Mononuclear cell (primary cell): ENCODE data around the gene AK5. TPM values are rescaled to one million over a fixed set of nuclear protein-coding genes. Genes with fewer than 3 reads are reported as not detected.
"Not testable (repeated sequence)": the region's sequence is repeated elsewhere in the genome, so short reads cannot be mapped to it uniquely, and the experiment has no call there.

Experiments
- H3K27me3 ChIP-seq: 2 replicates; pipeline ENCODE4 v1.6.0; 2011; ENCODE audit warnings: low read length, control low read depth; ENCODE audit not compliant: insufficient read depth
- H3K4me1 ChIP-seq: 2 replicates; pipeline ENCODE4 v1.5.1; 2011; ENCODE audit warnings: mild to moderate bottlenecking, low read length, control low read depth; ENCODE audit not compliant: insufficient read depth
- H3K4me3 ChIP-seq: 2 replicates; pipeline ENCODE4 v1.5.1; 2011; ENCODE audit warnings: mild to moderate bottlenecking, low read length, moderate library complexity
- H3K9me3 ChIP-seq: 2 replicates; pipeline ENCODE4 v1.5.1; 2011; ENCODE audit warnings: low read depth, mild to moderate bottlenecking, control low read depth, low read length
- total RNA-seq: library from RNA; depleted of rRNA; stranded (reverse); fragments of >200 nt; gene quantifications from one replicate; pipeline ENCODE4 v1.2.3, GENCODE V29; 2012

AK5 gene
- total RNA-seq, 1 donor, result 16.3 TPM

GRCh38 chr1:77388661-77389060 lies 106.8 kb downstream of the AK5 start:
- Histone ChIP-seq H3K27me3 (no peaks in the 10 kb centered on the region), H3K4me1 (peaks cover 10% of the 10 kb centered on the region), H3K9me3 (no peaks in the 10 kb centered on the region), H3K4me3 (no peak overlapping the region)

GRCh38 chr1:77392486-77392885 lies 110.7 kb downstream of the AK5 start:
- no peaks in the 10 kb centered on the region for H3K9me3 ChIP-seq
- H3K4me3 ChIP-seq, result no peak overlapping the region
- H3K4me1 ChIP-seq, result peaks cover 10% of the 10 kb centered on the region
- no peaks in the 10 kb centered on the region for H3K27me3 ChIP-seq

GRCh38 chr1:77394166-77394565 lies 112.3 kb downstream of the AK5 start:
- no peak overlapping the region for H3K4me3 ChIP-seq
- H3K27me3 ChIP-seq, result no peaks in the 10 kb centered on the region
- no peaks in the 10 kb centered on the region for H3K9me3 ChIP-seq
- H3K4me1 ChIP-seq, result peaks cover 5% of the 10 kb centered on the region

- Histone ChIP-seq H3K9me3 (no peaks in the 10 kb centered on the region), H3K4me1 (no peaks in the 10 kb centered on the region), H3K27me3 (no peaks in the 10 kb centered on the region), H3K4me3 (no peak overlapping the region)
Observed at GRCh38 chr1:77395051-77395450, 113.2 kb downstream of the AK5 start.

- no peaks in the 10 kb centered on the region for H3K9me3 ChIP-seq
- no peak overlapping the region for H3K4me3 ChIP-seq
- H3K4me1 ChIP-seq, result no peaks in the 10 kb centered on the region
- no peaks in the 10 kb centered on the region for H3K27me3 ChIP-seq
Observed at GRCh38 chr1:77398152-77398551, 116.3 kb downstream of the AK5 start.

GRCh38 chr1:77399250-77400086 lies 117.6 kb downstream of the AK5 start:
- no peak overlapping the region for H3K4me3 ChIP-seq
- no peaks in the 10 kb centered on the region for H3K27me3 ChIP-seq
- H3K4me1 ChIP-seq, result no peaks in the 10 kb centered on the region
- H3K9me3 ChIP-seq, result no peaks in the 10 kb centered on the region

- no peaks in the 10 kb centered on the region for H3K4me1 ChIP-seq
- no peaks in the 10 kb centered on the region for H3K9me3 ChIP-seq
- no peaks in the 10 kb centered on the region for H3K27me3 ChIP-seq
- no peak overlapping the region for H3K4me3 ChIP-seq
Observed at GRCh38 chr1:77400781-77401180, 119.0 kb downstream of the AK5 start.

- H3K4me3 ChIP-seq, result no peak overlapping the region
- no peaks in the 10 kb centered on the region for H3K27me3 ChIP-seq
- H3K9me3 ChIP-seq, result no peaks in the 10 kb centered on the region
- H3K4me1 ChIP-seq, result no peaks in the 10 kb centered on the region
Observed at GRCh38 chr1:77401384-77401783, 119.6 kb downstream of the AK5 start.

- Histone ChIP-seq H3K27me3 (no peaks in the 10 kb centered on the region), H3K4me1 (no peaks in the 10 kb centered on the region), H3K4me3 (no peak overlapping the region), H3K9me3 (no peaks in the 10 kb centered on the region)
Observed at GRCh38 chr1:77405186-77405585, 123.4 kb downstream of the AK5 start.

- Histone ChIP-seq H3K4me1 (peaks cover 3% of the 10 kb centered on the region), H3K9me3 (no peaks in the 10 kb centered on the region), H3K27me3 (no peaks in the 10 kb centered on the region), H3K4me3 (no peak overlapping the region)
Observed at GRCh38 chr1:77406661-77407060, 124.8 kb downstream of the AK5 start.

GRCh38 chr1:77407738-77408375 lies 126.0 kb downstream of the AK5 start:
- H3K4me3 ChIP-seq, result no peak overlapping the region
- H3K4me1 ChIP-seq, result peaks cover 15% of the 10 kb centered on the region
- H3K9me3 ChIP-seq, result no peaks in the 10 kb centered on the region
- H3K27me3 ChIP-seq, result no peaks in the 10 kb centered on the region

- peaks cover 26% of the 10 kb centered on the region for H3K4me1 ChIP-seq
- H3K4me3 ChIP-seq, H3K9me3 ChIP-seq, H3K27me3 ChIP-seq: not testable (repeated sequence)
Observed at GRCh38 chr1:77408933-77409332, 127.1 kb downstream of the AK5 start.

GRCh38 chr1:77412069-77412819 lies 130.4 kb downstream of the AK5 start:
- peaks cover 46% of the 10 kb centered on the region for H3K4me1 ChIP-seq

GRCh38 chr1:77412820-77413530 lies 131.2 kb downstream of the AK5 start:
- Histone ChIP-seq H3K4me3 (no peak overlapping the region), H3K4me1 (peaks cover 46% of the 10 kb centered on the region), H3K9me3 (no peaks in the 10 kb centered on the region), H3K27me3 (no peaks in the 10 kb centered on the region)

More at GRCh38 chr1:77412069-77412819, 130.4 kb downstream of the AK5 start:
- no peaks in the 10 kb centered on the region for H3K27me3 ChIP-seq
- H3K9me3 ChIP-seq, result no peaks in the 10 kb centered on the region
- H3K4me3 ChIP-seq, result no peak overlapping the region
